Liver (tissue), 9 donors: ENCODE measurements around the gene ETV6. TPM values are rescaled to one million over a fixed set of nuclear protein-coding genes. Genes with fewer than 3 reads are reported as not detected.
A peak's percentile ranks its signal among the peaks of the same experiment; 100 is the strongest.

Source experiments
- DNase-seq: peaks from one replicate; pipeline ENCODE4 v3.0.0-alpha.2; 2017; ENCODE audit warnings: low spot score
- H3K27ac ChIP-seq, 2 donors: one replicate each; pipeline ENCODE4 v1.7.0; 2013; ENCODE audit warnings: inconsistent platforms in 2 of 2, low read length in 2 of 2, control low read depth in 1 of 2, low read depth in 1 of 2, mild to moderate bottlenecking in 1 of 2
- H3K27me3 ChIP-seq, 4 donors: one replicate each; pipeline versions ENCODE4 v1.6.1 to v1.7.0; 2013; ENCODE audit warnings: low read length in 3 of 4, inconsistent platforms in 1 of 4, mild to moderate bottlenecking in 1 of 4, moderate library complexity in 1 of 4; ENCODE audit not compliant: control insufficient read depth in 4 of 4, insufficient read depth in 4 of 4
- H3K36me3 ChIP-seq, 4 donors: one replicate each; pipeline versions ENCODE4 v1.6.1 to v1.7.0; 2013; ENCODE audit warnings: low read length in 3 of 4, mild to moderate bottlenecking in 3 of 4, low read depth in 1 of 4, moderate library complexity in 1 of 4; ENCODE audit not compliant: control insufficient read depth in 4 of 4, insufficient read depth in 3 of 4
- H3K4me1 ChIP-seq, 4 donors: one replicate each; pipeline versions ENCODE4 v1.6.1 to v1.7.0; 2013; ENCODE audit warnings: low read length in 3 of 4, mild to moderate bottlenecking in 3 of 4, moderate library complexity in 1 of 4; ENCODE audit not compliant: control insufficient read depth in 4 of 4, insufficient read depth in 4 of 4
- H3K4me3 ChIP-seq, 3 donors: one replicate each; pipeline versions ENCODE4 v1.6.1 to v1.7.0; 2013; ENCODE audit warnings: low read length in 3 of 3, control low read depth in 1 of 3, low read depth in 1 of 3, mild to moderate bottlenecking in 1 of 3
- H3K9ac ChIP-seq, 2 donors: one replicate each; pipeline ENCODE4 v1.7.0; 2013; ENCODE audit warnings: low read length in 2 of 2, mild to moderate bottlenecking in 2 of 2, moderate library complexity in 2 of 2, control low read depth in 1 of 2, low read depth in 1 of 2
- H3K9me3 ChIP-seq, 4 donors: one replicate each; pipeline versions ENCODE4 v1.6.1 to v1.7.0; 2013; ENCODE audit warnings: low read length in 3 of 4; ENCODE audit not compliant: control insufficient read depth in 4 of 4
- EGR1 ChIP-seq, 2 donors: IDR thresholded peaks; 2 replicates each; pipeline ENCODE4 v1.6.1; 2016 to 2018; ENCODE audit warnings: antibody characterized with exemption in 2 of 2, low read depth in 2 of 2
- FOXA1 ChIP-seq: IDR thresholded peaks from 2 replicates; pipeline ENCODE4 v1.6.1; 2016; ENCODE audit warnings: antibody characterized with exemption
- FOXA2 ChIP-seq: IDR thresholded peaks from 2 replicates; pipeline ENCODE4 v1.6.1; 2016; ENCODE audit warnings: antibody characterized with exemption
- GABPA ChIP-seq, 2 donors: IDR thresholded peaks in 1 of 2; conservative IDR thresholded peaks in 1 of 2; 2 replicates each; pipeline ENCODE4 v1.6.1; 2016; ENCODE audit warnings: antibody characterized with exemption in 2 of 2, mild to moderate bottlenecking in 1 of 2, moderate library complexity in 1 of 2
- HNF4G ChIP-seq: IDR thresholded peaks from 2 replicates; pipeline ENCODE4 v1.6.1; 2016; ENCODE audit warnings: antibody characterized with exemption
- JUND ChIP-seq, 2 donors: IDR thresholded peaks; 2 replicates each; pipeline ENCODE4 v1.6.1; 2016; ENCODE audit warnings: antibody characterized with exemption in 2 of 2
- NR2F2 ChIP-seq: IDR thresholded peaks from 2 replicates; pipeline ENCODE4 v1.6.1; 2016; ENCODE audit warnings: antibody characterized with exemption
- RAD21 ChIP-seq, 2 donors: IDR thresholded peaks; 2 replicates each; pipeline ENCODE4 v1.6.1; 2016; ENCODE audit warnings: antibody characterized with exemption in 2 of 2, mild to moderate bottlenecking in 2 of 2
- RXRA ChIP-seq, 2 donors: IDR thresholded peaks; 2 replicates each; pipeline ENCODE4 v1.6.1; 2017 to 2018; ENCODE audit warnings: antibody characterized with exemption in 2 of 2, mild to moderate bottlenecking in 1 of 2
- TAF1 ChIP-seq: conservative IDR thresholded peaks from 2 replicates; pipeline ENCODE4 v1.6.1; 2016; ENCODE audit warnings: antibody characterized with exemption, mild to moderate bottlenecking
- WGBS: extraction: QIAGEN DNeasy Blood & Tissue Kit; methylation state at CpG from one replicate; pipeline ENCODE4 v1.1.7; 2013; 5-methylcytosine and 5-hydroxymethylcytosine counted together
- polyA plus RNA-seq, 2 donors: library from polyadenylated mRNA; stranded (reverse) in 1 of 2; unstranded in 1 of 2; fragments of 200-250 nt in 1 of 2; fragments of >200 nt in 1 of 2; fragmentation: Nextera tagmentation in 1 of 2; extraction: Ambion mirVana in 1 of 2; gene quantifications; one replicate each; pipeline versions ENCODE4 v1.2.1 to v1.2.3, GENCODE V29; 2013 to 2015
- total RNA-seq, 2 donors: library from RNA; depleted of rRNA; stranded (reverse); fragments of >200 nt; gene quantifications; one replicate each; pipeline ENCODE4 v1.2.3, GENCODE V29; 2014
- TF ChIP-seq, protein P1 (sequence below): IDR thresholded peaks from 2 replicates; pipeline ENCODE4 v1.6.1; 2016; ENCODE audit warnings: antibody characterized with exemption
- TF ChIP-seq, protein P2 (sequence below): IDR thresholded peaks from 2 replicates; pipeline ENCODE4 v1.6.1; 2016; ENCODE audit warnings: antibody characterized with exemption, mild to moderate bottlenecking
- TF ChIP-seq, protein P3 (sequence below): IDR thresholded peaks from 2 replicates; pipeline ENCODE4 v1.6.1; 2016; ENCODE audit warnings: antibody characterized with exemption
- TF ChIP-seq, protein P4 (sequence below): IDR thresholded peaks from 2 replicates; pipeline ENCODE4 v1.6.1; 2016; ENCODE audit warnings: antibody characterized with exemption
- TF ChIP-seq, protein P5 (sequence below): fragments of 150-350 bp; IDR thresholded peaks from 2 replicates; pipeline ENCODE4 v1.5.1; 2017; ENCODE audit warnings: improper control_type of control experiment, low read depth, low read length; ENCODE audit not compliant: missing input control
- donor health status: healthy.
- donor health status: healthy.
- donor health status: healthy.
- donor health status: healthy.
- donor health status: healthy.

Gene ETV6
- total and polyA plus RNA-seq, 4 donors = 2.0 to 6.2 (median 3.5) TPM

DNA sequence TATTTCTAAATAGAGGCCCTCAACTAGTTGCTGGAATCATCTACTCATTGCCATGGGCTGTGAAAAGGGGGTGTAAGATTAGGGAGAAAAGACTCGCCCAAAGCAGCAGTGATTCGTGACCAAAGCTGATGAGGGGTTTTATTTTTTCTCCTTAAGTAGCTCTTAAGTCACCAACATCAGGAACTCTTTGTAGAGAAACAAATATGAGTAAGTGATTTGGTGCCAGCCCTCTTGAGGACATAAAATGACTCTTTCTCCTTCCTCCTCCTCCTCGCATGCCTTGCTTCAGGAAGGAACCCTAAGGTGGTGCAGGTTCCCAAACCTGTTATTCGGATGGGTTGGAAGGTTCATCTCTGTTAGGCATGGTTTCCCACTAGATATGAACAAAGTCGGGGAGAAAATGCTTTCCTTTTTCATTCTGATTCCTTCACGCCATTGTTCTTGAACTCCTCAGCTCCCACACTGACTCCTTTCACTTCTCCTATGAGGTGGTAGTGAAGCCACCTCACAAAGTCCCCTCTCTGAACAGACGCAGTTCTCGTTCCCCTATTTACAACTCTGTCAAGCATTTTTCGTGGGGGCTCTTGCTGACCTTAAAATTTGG is 113.4 kb downstream of the ETV6 start:
- Histone ChIP-seq H3K9ac (no peak overlapping the region), H3K27me3 (no peaks in the 10 kb centered on the region), H3K9me3 (no peaks in the 10 kb centered on the region), H3K4me1 (peaks cover 0 to 10% (median 5%) of the 10 kb centered on the region in 4 donors), H3K27ac (peak overlapping the region in 1 of 2 donors; percentile 13), H3K36me3 (no peaks in the 10 kb centered on the region), H3K4me3 (no peak overlapping the region)
- DNase-seq = no peak
- WGBS = 87% methylated on average over 9 of the region's 9 CpGs
- TF ChIP-seq RXRA (IDR thresholded peaks at IDR 0.05) = no peak
- TF ChIP-seq HNF4G = no peak
- TF ChIP-seq, protein P1, sequence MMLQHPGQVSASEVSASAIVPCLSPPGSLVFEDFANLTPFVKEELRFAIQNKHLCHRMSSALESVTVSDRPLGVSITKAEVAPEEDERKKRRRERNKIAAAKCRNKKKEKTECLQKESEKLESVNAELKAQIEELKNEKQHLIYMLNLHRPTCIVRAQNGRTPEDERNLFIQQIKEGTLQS = no peak
- no peak for TF ChIP-seq NR2F2
- TF ChIP-seq, protein P2, sequence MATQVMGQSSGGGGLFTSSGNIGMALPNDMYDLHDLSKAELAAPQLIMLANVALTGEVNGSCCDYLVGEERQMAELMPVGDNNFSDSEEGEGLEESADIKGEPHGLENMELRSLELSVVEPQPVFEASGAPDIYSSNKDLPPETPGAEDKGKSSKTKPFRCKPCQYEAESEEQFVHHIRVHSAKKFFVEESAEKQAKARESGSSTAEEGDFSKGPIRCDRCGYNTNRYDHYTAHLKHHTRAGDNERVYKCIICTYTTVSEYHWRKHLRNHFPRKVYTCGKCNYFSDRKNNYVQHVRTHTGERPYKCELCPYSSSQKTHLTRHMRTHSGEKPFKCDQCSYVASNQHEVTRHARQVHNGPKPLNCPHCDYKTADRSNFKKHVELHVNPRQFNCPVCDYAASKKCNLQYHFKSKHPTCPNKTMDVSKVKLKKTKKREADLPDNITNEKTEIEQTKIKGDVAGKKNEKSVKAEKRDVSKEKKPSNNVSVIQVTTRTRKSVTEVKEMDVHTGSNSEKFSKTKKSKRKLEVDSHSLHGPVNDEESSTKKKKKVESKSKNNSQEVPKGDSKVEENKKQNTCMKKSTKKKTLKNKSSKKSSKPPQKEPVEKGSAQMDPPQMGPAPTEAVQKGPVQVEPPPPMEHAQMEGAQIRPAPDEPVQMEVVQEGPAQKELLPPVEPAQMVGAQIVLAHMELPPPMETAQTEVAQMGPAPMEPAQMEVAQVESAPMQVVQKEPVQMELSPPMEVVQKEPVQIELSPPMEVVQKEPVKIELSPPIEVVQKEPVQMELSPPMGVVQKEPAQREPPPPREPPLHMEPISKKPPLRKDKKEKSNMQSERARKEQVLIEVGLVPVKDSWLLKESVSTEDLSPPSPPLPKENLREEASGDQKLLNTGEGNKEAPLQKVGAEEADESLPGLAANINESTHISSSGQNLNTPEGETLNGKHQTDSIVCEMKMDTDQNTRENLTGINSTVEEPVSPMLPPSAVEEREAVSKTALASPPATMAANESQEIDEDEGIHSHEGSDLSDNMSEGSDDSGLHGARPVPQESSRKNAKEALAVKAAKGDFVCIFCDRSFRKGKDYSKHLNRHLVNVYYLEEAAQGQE = no peak
- no peak for TF ChIP-seq FOXA1
- TF ChIP-seq RAD21 (IDR thresholded peaks at IDR 0.05) = no peak
- no peak for TF ChIP-seq GABPA (IDR thresholded peaks at IDR 0.05 in 1 of 2, conservative IDR thresholded peaks at IDR 0.05 in 1 of 2)
- TF ChIP-seq, protein P3, sequence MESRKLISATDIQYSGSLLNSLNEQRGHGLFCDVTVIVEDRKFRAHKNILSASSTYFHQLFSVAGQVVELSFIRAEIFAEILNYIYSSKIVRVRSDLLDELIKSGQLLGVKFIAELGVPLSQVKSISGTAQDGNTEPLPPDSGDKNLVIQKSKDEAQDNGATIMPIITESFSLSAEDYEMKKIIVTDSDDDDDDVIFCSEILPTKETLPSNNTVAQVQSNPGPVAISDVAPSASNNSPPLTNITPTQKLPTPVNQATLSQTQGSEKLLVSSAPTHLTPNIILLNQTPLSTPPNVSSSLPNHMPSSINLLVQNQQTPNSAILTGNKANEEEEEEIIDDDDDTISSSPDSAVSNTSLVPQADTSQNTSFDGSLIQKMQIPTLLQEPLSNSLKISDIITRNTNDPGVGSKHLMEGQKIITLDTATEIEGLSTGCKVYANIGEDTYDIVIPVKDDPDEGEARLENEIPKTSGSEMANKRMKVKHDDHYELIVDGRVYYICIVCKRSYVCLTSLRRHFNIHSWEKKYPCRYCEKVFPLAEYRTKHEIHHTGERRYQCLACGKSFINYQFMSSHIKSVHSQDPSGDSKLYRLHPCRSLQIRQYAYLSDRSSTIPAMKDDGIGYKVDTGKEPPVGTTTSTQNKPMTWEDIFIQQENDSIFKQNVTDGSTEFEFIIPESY = no peak
- TF ChIP-seq TAF1 = no peak
- TF ChIP-seq JUND (IDR thresholded peaks at IDR 0.05) = no peak
- TF ChIP-seq, protein P4, sequence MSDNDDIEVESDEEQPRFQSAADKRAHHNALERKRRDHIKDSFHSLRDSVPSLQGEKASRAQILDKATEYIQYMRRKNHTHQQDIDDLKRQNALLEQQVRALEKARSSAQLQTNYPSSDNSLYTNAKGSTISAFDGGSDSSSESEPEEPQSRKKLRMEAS = no peak
- no peak for TF ChIP-seq FOXA2
- no peak for TF ChIP-seq EGR1 (IDR thresholded peaks at IDR 0.05; ENCODE audit: low read depth in 2 of 2)
- TF ChIP-seq, protein P5, sequence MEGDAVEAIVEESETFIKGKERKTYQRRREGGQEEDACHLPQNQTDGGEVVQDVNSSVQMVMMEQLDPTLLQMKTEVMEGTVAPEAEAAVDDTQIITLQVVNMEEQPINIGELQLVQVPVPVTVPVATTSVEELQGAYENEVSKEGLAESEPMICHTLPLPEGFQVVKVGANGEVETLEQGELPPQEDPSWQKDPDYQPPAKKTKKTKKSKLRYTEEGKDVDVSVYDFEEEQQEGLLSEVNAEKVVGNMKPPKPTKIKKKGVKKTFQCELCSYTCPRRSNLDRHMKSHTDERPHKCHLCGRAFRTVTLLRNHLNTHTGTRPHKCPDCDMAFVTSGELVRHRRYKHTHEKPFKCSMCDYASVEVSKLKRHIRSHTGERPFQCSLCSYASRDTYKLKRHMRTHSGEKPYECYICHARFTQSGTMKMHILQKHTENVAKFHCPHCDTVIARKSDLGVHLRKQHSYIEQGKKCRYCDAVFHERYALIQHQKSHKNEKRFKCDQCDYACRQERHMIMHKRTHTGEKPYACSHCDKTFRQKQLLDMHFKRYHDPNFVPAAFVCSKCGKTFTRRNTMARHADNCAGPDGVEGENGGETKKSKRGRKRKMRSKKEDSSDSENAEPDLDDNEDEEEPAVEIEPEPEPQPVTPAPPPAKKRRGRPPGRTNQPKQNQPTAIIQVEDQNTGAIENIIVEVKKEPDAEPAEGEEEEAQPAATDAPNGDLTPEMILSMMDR = no peak
